ENCODE results near the gene THSD7A.

GRCh38 chr7:11343818-11344413, 488.1 kb downstream of the THSD7A start:
- TF ChIP-seq CTCF (IDR thresholded peaks at IDR 0.05) (peak; percentile 54 to 81 (median 74)), POLR2A (IDR thresholded peaks at IDR 0.05) (no peak)

All from heart left ventricle (tissue), 13 donors.